Measurements from ENCODE around the gene KRT33A.

DNA sequence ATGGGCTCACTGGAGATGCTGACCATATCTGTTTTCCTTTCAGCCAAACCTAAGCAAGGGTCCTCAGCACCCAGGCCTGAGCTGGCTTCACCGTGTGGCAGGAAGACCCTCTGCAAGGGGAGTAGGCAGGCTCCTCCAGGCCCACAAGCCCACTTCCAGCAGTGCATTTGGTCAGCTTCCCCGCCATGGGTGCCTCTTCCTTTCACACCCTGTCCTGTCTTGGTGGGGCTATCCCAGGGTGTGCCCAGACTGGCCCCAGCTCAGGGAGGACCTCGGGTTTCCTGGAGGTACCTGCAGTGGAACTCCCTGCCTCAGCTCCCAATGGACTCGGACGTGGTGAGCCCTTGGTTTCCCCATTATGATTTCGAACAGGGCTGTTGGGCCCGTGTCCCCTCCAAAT is 22.4 kb downstream of the KRT33A start:
- TF ChIP-seq POLR2AphosphoS5 (IDR thresholded peaks at IDR 0.05; ENCODE audit: borderline replicate concordance, low read depth, low read length) (no peak), EZH2 (IDR thresholded peaks at IDR 0.05) (no peak)

All from SK-N-MC (cell line).